Measurements from ENCODE around the gene KIF22. TPM values are rescaled to one million over a fixed set of nuclear protein-coding genes. Genes with fewer than 3 reads are reported as not detected.

Gene KIF22
- polyA plus RNA-seq, 3 donors = 22.0 to 46.2 (median 28.9) TPM

- TF ChIP-seq CTCF (IDR thresholded peaks at IDR 0.05) = no peak
- no peak overlapping the region for H3K4me2 ChIP-seq (replicated peaks; ENCODE audit: extremely low read depth, low read length, poor library complexity, severe bottlenecking)
- H3K4me1 ChIP-seq (ENCODE audit: control insufficient read depth in 1 of 2, insufficient read depth in 2 of 2, low read length in 2 of 2) = no peaks in the 10 kb centered on the region
- DNase-seq = no peak
- H3K79me2 ChIP-seq (ENCODE audit: insufficient read depth, low read length) = peaks cover 13% of the 10 kb centered on the region
- H3K9me3 ChIP-seq (replicated peaks in 1 of 2; ENCODE audit: control insufficient read depth in 1 of 2, insufficient read depth in 1 of 2, low read length in 2 of 2) = no peaks in the 10 kb centered on the region
- H2AFZ ChIP-seq (ENCODE audit: insufficient read depth, low read depth, low read length, poor library complexity, severe bottlenecking) = no peak overlapping the region
- no peak overlapping the region for H3K4me3 Mint-ChIP-seq
- H3K9ac ChIP-seq (ENCODE audit: insufficient read depth, low read length, poor library complexity, severe bottlenecking) = no peak overlapping the region
- H3K27ac ChIP-seq (ENCODE audit: low read depth in 1 of 2, low read length in 2 of 2) = no peak overlapping the region
- H3K27ac Mint-ChIP-seq = no peak overlapping the region
- intact Hi-C loops (cut with micrococcal nuclease) = no loop called here
- 100% methylated on average over 2 of the region's 5 CpGs for WGBS (ENCODE audit: insufficient coverage)
- H3K36me3 ChIP-seq (replicated peaks in 1 of 2; ENCODE audit: control insufficient read depth in 1 of 2, insufficient read depth in 2 of 2, low read length in 2 of 2) = peaks cover 85 to 100% of the 10 kb centered on the region in 2 donors
- peaks cover 82% of the 10 kb centered on the region for H4K20me1 ChIP-seq (ENCODE audit: insufficient read depth, low read length)
- no peak overlapping the region for H3K4me3 ChIP-seq (replicated peaks in 1 of 3; ENCODE audit: low read depth in 2 of 3, low read length in 3 of 3)
- H3K4me1 Mint-ChIP-seq = no peaks in the 10 kb centered on the region
- H3K36me3 Mint-ChIP-seq = peaks cover 77 to 96% of the 10 kb centered on the region in 2 donors
- no peaks in the 10 kb centered on the region for H3K27me3 ChIP-seq (ENCODE audit: control insufficient read depth in 2 of 2, insufficient read depth in 2 of 2, low read length in 2 of 2)
- no peaks in the 10 kb centered on the region for H3K9me3 Mint-ChIP-seq
- H3K27me3 Mint-ChIP-seq (ENCODE audit: low read depth in 3 of 3) = no peaks in the 10 kb centered on the region
These were observed 43.5 kb downstream of the KIF22 start for GRCh38 chr16:29834079-29834478.

- Mint-ChIP-seq H3K9me3 (no peaks in the 10 kb centered on the region), H3K27ac (no peak overlapping the region), H3K4me3 (no peak overlapping the region), H3K4me1 (no peaks in the 10 kb centered on the region), H3K27me3 (ENCODE audit: low read depth in 3 of 3) (no peaks in the 10 kb centered on the region), H3K36me3 (peaks cover 82 to 100% of the 10 kb centered on the region in 2 donors)
- H3K27ac ChIP-seq (ENCODE audit: low read depth in 1 of 2, low read length in 2 of 2) = no peak overlapping the region
- H3K27me3 ChIP-seq (ENCODE audit: control insufficient read depth in 2 of 2, insufficient read depth in 2 of 2, low read length in 2 of 2) = no peaks in the 10 kb centered on the region
- H3K9me3 ChIP-seq (replicated peaks in 1 of 2; ENCODE audit: control insufficient read depth in 1 of 2, insufficient read depth in 1 of 2, low read length in 2 of 2) = no peaks in the 10 kb centered on the region
- no peak overlapping the region for H3K9ac ChIP-seq (ENCODE audit: insufficient read depth, low read length, poor library complexity, severe bottlenecking)
- peaks cover 90 to 100% of the 10 kb centered on the region in 2 donors for H3K36me3 ChIP-seq (replicated peaks in 1 of 2; ENCODE audit: control insufficient read depth in 1 of 2, insufficient read depth in 2 of 2, low read length in 2 of 2)
- intact Hi-C loops (cut with micrococcal nuclease) = no loop called here
- no peak for DNase-seq
- no peak overlapping the region for H3K4me2 ChIP-seq (replicated peaks; ENCODE audit: extremely low read depth, low read length, poor library complexity, severe bottlenecking)
- TF ChIP-seq CTCF (IDR thresholded peaks at IDR 0.05) = no peak
- WGBS (ENCODE audit: insufficient coverage) = 100% methylated on average over 4 of the region's 7 CpGs
- peaks cover 82% of the 10 kb centered on the region for H4K20me1 ChIP-seq (ENCODE audit: insufficient read depth, low read length)
- H3K79me2 ChIP-seq (ENCODE audit: insufficient read depth, low read length) = no peaks in the 10 kb centered on the region
- no peak overlapping the region for H3K4me3 ChIP-seq (replicated peaks in 1 of 3; ENCODE audit: low read depth in 2 of 3, low read length in 3 of 3)
- H3K4me1 ChIP-seq (ENCODE audit: control insufficient read depth in 1 of 2, insufficient read depth in 2 of 2, low read length in 2 of 2) = no peaks in the 10 kb centered on the region
- H2AFZ ChIP-seq (ENCODE audit: insufficient read depth, low read depth, low read length, poor library complexity, severe bottlenecking) = no peak overlapping the region
These were observed 45.4 kb downstream of the KIF22 start for GRCh38 chr16:29835926-29836325.
